ENCODE data around the gene STX18.

The STX18 gene

DNA sequence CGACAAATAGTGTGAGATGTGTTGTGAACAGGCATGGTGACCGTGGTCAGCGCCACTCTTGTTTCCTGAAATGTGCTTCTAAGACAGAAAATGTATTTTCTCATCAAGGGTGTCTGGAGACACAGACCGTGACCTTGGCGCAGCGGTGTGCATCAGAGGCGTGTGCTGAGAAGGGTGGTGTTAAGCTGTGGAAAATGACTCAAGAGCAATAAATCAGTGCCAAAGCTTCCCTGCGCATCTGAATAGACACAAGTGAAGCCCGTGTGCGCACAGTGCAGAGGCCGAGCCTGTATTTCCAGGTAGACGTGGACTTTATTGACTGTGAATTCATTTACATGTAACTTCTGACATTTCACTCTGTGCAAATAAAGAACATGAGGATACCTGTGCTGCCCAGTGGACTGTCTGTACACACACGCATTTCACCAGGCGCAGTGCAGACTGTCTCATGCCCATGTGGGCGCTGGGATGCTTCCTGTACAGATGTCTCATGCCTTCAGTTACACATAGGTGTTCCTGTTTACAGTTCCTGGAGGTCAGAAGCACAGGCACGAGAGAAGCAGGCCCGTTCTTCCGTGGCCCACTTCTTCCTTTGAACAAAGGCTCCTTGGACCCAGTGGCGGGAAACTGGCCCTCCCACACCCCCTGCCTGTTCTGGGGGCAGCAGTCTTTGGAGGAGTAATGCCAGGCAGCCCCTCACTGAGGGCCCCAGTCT lies 123.0 kb downstream of the STX18 start:
- DNase-seq (ENCODE audit: low read depth) = no peak

DNA sequence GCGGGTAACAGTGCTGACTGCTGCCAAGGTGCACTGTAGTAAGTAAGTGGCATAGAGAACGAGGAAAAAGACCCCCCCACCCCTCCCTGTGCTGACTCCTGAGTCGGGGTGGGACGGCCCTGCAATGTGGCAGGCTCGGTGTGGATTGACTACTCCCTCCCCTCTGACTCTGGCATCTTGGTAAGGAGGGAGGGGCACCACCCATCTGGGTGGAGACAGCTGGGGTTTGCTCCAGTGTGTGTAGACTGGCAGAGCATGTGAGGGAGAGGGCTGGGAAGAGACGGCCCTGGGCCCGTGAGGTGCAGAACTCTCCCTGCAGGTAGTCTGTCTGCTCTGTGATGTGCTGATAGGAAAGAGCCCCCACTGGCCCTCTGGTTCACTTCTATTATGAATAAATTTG lies 124.0 kb downstream of the STX18 start:
- no peak for DNase-seq (ENCODE audit: low read depth)

DNA sequence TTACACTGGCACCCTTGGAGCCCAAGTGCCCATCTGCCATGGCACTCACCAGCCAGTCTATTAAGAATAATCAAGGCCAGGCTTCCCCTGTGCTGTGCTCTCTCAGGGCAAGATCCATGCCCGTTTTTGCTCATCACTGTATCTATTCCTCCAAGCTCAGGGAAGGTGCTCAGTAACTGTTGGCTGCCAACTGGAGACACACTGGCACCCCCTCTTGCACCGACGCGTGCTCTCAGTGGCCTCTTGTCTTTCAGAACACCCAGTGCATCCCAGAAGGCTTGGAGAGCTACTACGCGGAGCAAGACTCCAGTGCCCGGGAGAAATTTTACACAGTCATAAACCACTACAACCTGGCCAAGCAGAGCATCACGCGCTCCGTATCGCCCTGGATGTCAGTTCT lies 124.9 kb downstream of the STX18 start:
- DNase-seq (ENCODE audit: low read depth) = no peak

DNA sequence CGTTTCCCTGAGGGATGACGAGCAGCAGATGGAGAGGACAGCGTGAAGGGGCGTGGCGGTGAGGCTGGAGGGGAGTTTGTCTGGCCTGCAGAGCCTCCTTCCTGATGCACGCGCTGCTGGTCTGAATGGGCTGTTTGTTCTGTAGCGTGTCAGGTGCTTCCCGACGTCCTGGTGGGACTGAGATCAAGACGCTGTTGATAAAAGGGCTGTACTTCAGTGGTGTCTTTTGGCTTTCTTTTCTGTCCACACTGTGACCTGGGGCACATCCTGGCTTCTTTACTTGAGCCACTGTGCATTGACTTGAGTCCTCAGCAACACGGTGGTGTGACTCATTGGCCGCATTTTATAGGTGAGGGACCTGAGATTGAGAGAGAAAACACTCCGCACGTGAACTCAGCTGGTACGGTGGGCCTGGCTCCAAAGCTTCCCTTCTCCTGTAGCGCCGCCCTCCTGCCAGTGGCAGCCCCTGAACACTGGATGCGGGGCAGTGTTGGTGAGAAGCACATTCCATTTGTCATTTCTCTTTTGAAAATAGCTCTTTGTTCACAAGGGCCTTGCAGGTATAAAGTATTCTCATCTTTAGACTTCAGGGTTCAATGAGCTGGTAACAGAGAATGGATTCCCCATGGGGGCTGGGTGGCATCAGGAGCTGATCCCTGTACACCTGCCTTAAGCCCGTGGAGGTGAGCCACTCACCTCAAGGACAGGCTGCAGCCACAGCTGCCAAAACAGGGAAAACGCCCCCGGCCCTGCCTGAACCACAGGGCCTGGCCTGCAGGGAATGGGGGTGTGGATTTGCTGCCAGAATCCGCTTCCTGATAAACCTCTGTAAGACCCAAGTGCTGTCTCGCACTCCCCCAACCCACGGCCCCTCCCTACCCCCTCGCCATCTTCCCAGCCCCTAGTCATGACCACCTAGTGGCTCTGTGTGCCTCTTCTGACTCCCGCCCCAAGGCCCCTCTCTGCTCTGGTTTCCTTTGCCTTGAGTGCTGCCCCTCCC lies 125.7 kb downstream of the STX18 start:
- DNase-seq (ENCODE audit: low read depth) = no peak

DNA sequence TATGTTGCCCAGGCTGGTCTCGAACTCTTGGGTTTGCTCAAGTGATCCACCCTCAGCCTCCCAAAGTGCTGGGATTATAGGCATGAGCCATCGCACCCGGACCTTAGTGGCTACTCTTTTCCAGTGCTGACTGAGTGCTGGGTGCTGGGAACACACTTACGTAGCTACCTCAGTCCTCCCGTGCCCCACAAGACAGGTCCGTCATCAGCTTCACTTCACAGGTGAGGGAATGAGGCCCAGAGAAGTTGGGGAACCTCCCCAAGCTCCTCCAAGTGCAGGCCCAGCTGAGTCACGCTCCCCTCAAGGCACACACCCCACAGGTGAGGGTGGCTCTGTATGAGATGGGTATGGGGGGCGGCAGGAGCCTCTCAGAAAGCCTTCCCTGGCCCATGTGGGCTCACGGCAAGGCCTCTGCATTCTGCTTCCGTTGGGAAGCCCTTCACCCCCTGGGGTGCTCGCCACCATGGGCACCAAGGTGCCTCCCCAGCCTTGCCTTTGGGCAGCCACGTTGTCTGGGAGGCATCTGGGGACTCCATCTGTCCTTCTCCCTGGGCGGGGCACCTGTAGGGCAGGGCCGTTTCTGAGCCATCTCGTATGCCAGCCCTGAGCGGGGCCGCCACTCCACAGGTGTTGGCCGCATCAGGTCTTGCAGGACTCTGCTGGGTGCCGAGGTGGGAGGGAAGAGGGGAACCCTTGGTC lies 126.6 kb downstream of the STX18 start:
- DNase-seq (ENCODE audit: low read depth) = no peak

DNA sequence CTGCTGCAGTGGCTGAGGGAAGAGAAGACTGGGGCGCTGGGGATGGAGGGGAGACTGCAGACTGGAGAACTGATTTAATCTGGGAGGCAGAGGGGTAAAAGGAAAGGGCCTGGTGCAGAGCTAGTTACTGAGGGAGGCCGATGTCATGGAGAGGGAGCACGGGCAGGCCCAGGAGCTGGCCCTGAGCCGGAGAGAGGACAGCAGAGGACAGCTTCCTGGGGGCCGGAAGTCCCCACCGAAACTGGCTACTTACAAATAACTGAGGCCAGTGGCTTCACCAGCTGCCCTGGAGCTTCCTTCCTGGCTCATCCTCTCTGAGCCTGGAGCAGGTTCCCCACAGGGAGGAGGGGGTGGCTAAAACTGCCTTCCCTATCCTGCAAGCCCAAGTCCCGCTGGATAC lies 128.0 kb downstream of the STX18 start:
- DNase-seq (ENCODE audit: low read depth) = no peak

DNA sequence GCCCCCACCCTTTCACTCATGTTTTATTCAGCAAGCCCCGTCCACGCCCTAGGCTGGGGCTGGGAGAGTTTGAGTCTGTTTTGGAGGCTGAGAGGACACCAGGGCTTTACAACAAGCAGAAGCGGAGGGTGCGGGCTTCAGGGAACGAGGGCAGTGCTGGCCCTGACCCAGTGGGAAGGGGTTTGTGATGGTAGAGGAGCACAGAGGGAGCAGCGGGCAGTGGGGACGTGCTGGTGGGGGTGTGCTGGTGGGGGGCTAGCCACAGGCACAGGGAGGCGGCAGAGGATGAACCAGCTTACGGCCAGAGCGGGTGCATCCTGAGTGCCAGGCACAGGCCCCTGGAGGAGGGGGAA lies 128.5 kb downstream of the STX18 start:
- no peak for DNase-seq (ENCODE audit: low read depth)

DNA sequence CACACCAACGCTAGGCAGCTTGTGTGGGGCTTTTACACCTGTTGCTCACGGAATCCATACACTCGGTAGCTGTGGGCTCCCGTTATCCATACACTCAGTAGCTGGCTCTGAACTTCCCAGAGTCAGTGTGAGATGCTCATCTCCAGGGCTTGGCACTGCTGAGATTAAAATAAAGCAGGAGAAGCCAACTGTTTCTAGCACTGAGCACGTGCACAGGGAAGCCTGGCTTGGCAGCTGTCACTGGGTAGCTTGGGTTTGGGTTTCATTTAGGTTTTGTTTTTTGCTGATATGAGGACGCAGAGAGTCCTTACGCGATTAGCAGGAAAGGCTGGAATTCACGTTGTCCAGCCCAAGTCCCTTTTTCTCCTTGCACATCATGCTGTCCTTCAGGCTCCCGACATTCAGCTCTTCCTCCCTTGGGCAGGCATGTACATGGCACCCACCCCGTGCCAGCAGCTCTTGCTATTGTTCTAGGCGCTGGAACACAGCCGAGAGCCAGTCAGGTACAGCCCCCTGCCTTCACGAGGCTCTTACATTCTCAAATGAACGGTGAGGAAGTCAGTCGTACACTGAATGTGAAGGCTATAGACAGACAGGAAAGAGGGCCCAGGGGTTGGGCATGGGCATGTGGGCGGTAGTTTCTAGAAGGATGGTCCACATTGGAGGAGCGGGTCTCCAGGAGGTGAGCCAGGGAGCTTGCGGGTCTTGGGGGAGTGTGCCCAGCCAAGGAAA lies 129.0 kb downstream of the STX18 start:
- DNase-seq (ENCODE audit: low read depth) = no peak

DNA sequence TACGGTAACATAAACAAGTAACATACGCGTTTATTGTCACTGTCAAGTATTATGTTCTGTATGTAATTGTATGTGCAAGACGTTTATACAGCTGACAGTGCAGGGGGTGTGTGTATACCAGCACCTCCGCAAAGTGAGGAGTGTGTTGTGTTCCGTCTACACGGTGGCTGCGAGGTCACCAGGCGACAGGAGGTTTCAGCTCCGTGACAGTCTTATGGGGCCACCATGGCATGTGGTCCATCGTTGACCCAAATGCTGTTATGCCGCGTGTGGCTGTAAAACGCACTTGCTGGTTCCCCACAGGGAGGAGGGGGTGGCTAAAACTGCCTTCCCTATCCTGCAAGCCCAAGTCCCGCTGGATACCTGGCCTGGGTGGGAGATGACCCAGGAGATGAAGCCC lies 129.9 kb downstream of the STX18 start:
- DNase-seq (ENCODE audit: low read depth) = no peak

DNA sequence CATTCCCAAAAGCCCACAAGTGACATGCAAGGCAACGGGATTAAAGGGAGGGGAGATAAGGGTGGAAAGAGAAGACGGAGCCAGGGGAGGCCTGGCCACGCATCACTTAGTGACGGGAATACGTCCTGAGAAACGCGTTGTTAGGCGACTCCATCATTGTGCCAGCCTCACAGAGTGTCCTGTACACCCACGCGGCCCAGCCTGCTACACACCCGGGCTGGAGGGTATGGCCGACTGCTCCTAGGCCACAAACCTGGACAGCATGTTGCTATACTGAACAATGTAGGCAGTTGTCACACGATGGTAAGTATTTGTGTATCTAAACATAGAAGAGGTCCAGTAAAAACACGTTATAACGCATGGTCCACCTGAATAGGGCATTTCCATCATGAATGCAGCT lies 131.6 kb downstream of the STX18 start:
- DNase-seq (ENCODE audit: low read depth) = no peak

DNA sequence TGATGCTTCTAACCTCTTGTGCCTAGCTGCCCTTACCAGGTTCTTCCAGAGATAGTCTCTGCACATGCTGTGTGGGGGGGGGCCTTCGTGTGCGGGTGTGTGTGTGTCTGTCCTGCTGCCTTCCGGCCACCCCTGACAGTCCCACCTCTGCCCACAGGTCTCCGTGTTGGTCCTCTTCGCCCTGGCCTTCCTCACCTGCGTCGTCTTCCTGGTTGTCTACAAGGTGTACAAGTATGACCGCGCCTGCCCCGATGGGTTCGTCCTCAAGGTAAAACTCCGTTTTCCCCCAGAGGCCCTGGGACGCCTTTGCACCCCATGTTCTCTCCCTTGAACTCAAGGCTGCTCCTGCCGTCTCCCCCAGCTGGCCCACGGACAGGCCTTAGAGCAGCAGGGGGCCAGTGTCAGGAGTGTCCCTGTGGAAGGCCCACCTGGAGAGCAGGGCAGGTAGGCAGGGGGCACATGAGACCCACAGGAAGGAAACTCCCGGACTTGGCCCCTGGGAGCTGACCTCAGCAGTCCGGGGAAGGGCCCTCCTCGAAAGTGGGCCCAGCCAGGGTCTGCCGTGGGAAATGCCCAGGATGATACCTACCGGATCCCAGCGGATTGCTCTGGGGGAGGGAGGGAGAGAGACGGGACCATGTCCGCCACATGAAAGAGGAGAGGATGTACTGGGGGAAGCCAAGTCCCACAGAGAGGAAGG lies 132.3 kb downstream of the STX18 start:
- DNase-seq (ENCODE audit: low read depth) = no peak

DNA sequence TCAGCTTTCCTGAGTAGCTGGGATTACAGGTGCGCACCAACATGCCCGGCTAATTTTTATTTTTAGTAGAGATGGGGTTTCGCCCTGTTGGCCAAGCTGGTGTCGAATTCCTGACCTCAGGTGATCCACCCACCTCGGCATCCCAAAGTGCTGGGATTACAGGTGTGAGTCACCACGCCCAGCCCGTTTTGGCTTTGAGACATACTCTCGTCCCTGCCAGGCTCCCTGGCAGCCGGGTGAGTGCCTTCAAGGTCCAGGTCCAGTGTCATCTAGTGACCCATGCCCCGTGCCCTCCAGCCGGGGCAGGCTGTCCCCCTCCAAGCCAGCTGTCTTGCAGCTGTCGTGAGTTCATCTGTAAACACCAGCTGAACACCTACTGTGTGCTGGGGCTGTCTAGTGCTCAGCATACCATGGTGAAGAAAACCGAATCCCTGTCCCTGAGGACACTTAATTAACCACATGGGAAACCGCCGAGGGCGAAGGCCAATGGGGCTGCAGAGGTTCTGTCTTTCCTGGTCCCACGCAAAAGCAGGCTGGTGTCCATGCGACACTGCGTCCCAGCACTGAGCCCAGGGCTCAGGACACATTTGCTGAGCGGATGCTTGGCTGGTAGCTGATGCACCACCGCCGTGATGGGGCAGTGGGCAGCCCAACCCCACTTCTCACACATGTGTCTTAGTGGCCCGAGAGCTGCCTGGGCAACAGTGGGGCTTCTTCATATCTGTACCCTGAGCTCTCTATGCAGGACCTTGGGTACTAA lies 133.1 kb downstream of the STX18 start:
- no peak for DNase-seq (ENCODE audit: low read depth)

DNA sequence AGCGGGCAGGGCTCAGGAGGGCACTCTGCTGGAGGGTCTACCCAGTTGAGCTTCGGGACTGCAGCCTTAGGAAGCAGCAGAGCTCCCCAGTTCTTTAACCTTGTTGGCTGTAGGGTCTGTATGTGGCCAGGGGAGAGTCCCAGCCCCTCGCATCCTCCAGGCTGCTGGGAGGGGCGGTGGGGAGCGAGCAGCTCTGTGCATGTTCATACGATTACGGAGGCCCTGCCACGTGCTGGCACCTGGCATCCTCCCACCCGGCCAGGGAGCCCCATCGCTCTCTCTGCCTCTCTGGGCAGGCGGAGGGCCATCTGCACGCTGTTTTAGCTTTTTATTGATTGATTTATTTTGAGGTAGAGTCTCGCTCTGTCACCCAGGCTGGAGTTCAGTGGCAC lies 133.7 kb downstream of the STX18 start:
- DNase-seq (ENCODE audit: low read depth) = no peak

DNA sequence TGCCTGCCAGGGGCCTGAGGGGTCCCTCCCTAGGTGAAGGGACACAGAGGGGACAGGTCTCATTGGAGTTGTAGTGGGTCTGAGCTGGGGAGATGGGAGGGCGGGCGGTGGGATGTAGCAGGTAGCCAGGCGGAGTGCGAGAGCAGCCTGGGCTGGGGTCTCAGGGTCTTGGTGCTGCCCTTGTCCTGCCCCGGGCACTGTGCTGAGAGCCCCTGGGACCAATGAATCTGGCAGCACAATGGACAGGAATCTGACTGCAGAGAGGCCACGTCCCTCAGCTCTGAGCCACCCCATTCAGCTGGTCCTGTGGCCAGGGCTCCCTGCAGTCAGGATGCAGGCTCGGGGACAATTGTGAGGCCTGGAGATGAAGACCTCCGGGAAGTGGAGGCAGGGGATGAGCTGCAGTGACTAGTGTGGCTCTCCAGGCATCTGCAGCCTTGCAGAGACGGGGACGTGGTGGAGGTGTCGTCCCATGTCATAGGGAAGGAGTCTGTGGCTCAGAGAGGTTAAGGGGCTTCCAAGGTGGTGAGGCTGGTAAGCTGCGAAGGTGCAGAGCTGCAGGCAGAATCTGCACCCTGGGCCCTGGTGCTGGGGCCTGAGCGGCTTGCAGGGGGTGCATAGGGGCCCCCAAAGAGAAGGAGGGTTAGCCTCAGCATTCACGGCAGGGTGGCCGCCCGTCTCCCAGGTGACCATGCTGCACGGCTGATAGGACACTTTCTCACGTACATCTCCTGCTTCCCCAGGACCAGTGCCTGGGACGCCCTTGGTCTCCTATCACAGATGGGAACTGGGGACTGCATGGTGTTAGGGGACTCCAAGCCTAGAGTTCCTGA lies 134.3 kb downstream of the STX18 start:
- no peak for DNase-seq (ENCODE audit: low read depth)

DNA sequence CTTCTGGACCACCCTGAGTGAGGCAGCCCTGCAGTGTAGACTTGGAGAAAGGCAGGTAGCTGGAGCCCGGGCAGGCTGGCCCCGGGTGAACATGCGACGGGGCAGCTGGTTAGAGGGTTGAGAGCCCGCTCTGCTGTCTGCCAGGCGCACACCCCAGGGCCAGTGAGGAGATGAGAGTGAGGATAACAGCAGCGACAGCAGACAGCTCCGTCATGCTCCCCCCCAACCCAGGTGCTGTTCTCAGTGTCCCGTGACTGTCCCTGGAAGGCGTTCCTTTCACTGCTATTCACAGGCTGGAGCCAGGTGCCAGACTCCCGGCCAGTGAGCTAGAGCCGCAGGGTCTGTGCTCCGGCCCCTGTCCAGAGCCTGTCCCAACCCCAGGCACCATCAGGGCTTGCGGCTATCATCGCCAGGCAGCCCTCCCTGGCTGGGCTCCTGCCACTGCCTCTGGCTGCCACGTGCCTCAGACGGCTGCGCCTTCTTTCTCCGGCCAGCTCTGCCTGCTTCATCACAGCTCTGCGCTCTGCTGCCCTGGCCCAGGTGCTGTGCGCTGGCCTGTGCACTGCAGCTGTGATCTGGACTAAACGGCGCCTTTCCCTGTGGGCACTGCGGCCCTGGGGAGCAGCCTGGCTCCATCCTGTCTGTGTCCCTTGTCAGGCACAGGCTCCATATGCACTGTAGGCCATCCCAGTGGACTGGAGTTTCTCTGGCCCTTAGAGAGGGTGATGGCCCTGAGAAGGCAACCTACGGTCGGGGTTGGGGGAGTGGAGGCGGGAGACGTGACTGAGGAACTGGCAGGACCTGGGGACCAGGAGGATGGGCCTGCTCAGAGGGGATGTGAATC lies 135.2 kb downstream of the STX18 start:
- no peak for DNase-seq (ENCODE audit: low read depth)

DNA sequence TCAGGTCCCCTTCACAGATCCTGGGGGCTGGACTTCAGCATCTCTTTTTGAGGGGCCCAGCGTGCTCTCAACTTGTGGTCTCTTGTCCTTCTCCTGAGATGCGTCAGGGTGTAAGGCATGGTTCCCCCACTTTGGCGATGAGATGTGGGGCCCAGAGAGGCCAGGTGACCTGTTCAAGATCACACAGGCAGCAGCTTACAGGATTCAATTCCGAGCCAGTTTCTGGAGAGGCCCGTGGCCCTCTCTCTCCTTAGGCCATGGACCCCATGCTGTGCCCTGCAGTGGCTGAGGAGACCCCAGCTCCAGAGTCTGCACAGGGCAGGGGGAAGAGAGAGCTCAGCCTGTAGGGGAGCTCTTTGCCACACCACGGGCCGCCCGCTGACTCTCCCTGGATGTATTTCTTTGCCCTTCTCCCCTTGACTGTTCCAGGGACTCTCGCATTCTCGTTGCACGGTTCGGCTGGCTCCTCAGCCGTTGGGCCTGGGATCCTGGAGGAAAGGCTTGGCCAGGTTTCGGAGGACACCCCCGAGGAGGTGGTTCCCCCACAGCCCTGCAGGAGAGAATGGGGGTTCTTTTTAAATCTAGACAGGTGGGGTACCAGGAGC lies 136.4 kb downstream of the STX18 start:
- DNase-seq (ENCODE audit: low read depth) = no peak

DNA sequence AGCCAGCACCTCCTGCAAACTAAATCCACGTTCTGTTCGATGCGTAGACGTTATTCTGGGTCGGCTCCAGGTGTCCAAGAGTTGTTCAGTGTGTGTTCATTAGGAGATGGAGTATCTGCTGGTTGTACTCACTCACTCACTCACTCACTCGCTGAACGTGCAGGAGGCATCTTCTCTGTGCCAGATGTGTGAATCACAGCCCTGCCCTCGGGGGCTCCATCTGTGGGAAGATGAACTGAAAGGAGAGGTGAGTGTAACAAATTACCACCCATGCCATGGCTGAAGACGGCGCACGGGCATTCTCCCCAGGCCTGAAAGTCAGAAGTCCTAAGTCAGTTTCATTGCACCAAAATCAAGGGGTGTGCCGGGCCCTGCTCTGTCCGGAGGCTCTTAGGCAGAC lies 138.9 kb downstream of the STX18 start:
- no peak for DNase-seq (ENCODE audit: low read depth)

DNA sequence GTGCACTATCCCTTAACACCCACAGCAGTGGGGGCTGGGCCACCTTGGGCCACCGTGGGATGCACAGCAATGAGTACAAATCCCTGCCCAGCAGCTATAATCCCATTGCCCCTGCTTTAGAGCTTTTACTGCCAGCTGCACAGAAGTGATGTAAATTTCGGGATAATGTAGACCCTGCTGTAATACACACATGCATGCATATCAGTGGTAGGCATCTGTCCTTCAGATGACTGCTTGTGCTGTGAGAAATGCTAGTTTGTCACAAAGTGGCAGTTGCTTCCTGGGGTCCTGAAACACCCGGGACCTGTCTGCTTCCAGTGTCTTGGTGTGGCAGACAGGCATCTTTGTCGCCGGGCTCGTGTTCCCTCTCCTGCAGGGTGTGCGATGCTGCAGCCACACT lies 140.8 kb downstream of the STX18 start:
- no peak for DNase-seq (ENCODE audit: low read depth)

All from HS-27A (cell line).